WI38 (cell line): Measurements from ENCODE around the gene CADM1.

Source experiments
- H3K4me3 ChIP-seq: 2 replicates; pipeline ENCODE4 v1.5.1; 2011; ENCODE audit warnings: low read depth, mild to moderate bottlenecking, control low read depth, low read length
- CTCF ChIP-seq: IDR thresholded peaks from 2 replicates; pipeline ENCODE4 v1.5.1; 2012; ENCODE audit warnings: low read depth, mild to moderate bottlenecking, control low read depth, low read length

CADM1 gene

GRCh38 chr11:115447273-115447864 lies 56.8 kb downstream of the CADM1 start:
- no peak overlapping the region for H3K4me3 ChIP-seq
- TF ChIP-seq CTCF: no peak

- no peak for TF ChIP-seq CTCF
- no peak overlapping the region for H3K4me3 ChIP-seq
Measured at GRCh38 chr11:115446214-115446613, 58.0 kb downstream of the CADM1 start.

GRCh38 chr11:115444542-115444941 lies 59.7 kb downstream of the CADM1 start:
- no peak for TF ChIP-seq CTCF
- no peak overlapping the region for H3K4me3 ChIP-seq

GRCh38 chr11:115439969-115440540 lies 64.2 kb downstream of the CADM1 start:
- no peak overlapping the region for H3K4me3 ChIP-seq

GRCh38 chr11:115439385-115439784 lies 64.8 kb downstream of the CADM1 start:
- no peak for TF ChIP-seq CTCF
- no peak overlapping the region for H3K4me3 ChIP-seq

More at GRCh38 chr11:115439969-115440540, 64.2 kb downstream of the CADM1 start:
- TF ChIP-seq CTCF: no peak

GRCh38 chr11:115437902-115438575 lies 66.2 kb downstream of the CADM1 start:
- TF ChIP-seq CTCF: no peak
- no peak overlapping the region for H3K4me3 ChIP-seq

GRCh38 chr11:115430345-115430744 lies 73.9 kb downstream of the CADM1 start:
- TF ChIP-seq CTCF: no peak
- H3K4me3 ChIP-seq: no peak overlapping the region
